Measurements from ENCODE around the gene WIPF2. TPM values are rescaled to one million over a fixed set of nuclear protein-coding genes. Genes with fewer than 3 reads are reported as not detected.

Gene WIPF2
- total and polyA plus RNA-seq, 4 donors: 10.6 to 34.5 (median 14.9) TPM

DNA sequence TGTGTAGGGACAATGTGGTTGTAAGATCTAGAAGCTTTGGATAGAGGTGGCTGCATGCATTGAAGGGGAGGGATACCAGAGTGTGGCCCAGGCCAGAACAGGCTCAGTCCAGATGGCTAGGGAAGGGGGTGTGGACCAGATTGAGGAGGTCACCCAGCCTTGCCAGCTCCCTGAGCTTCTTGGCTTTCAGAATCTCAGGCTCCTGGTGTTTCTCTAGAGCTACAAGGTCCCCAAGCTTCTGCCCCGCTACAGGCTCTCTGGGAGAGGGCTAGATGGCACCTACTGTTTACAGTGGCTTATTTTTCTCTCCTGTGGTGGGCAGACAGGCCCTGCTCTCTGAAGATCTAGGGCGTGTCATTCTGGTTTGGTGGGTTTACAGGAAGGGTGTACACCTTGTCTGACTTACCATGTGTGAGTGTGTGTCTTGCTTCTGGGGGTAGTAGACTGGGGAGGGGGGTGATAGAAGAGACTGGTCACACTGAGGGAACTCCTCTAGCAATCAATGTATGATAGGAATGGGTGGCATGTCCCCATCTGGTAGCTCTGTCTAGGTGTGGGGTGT is 90.9 kb downstream of the WIPF2 start:
- Histone ChIP-seq H3K9ac (ENCODE audit: insufficient read depth in 1 of 2, low read length in 2 of 2) (peak overlapping the region; percentile 20 to 75), H3K9me3 (ENCODE audit: control insufficient read depth in 4 of 4, insufficient read depth in 3 of 4, low read length in 3 of 4) (no peaks in the 10 kb centered on the region), H3K36me3 (ENCODE audit: control insufficient read depth in 4 of 4, insufficient read depth in 4 of 4, low read length in 4 of 4) (no peaks in the 10 kb centered on the region), H3K4me3 (no peak overlapping the region), H3K27me3 (ENCODE audit: control insufficient read depth in 3 of 3, insufficient read depth in 3 of 3, low read length in 2 of 3) (no peaks in the 10 kb centered on the region), H3K27ac (ENCODE audit: low read depth in 1 of 2, low read length in 1 of 2) (peak overlapping the region in 1 of 2 donors; percentile 77), H3K4me1 (ENCODE audit: control insufficient read depth in 5 of 5, insufficient read depth in 5 of 5, low read length in 5 of 5) (peaks cover 26 to 94% (median 69%) of the 10 kb centered on the region in 5 donors)
- ATAC-seq (ENCODE audit: insufficient read depth, low FRiP score): no peak
- DNase-seq: peak in 2 of 3 donors; percentile 13 to 62
- WGBS, 2 donors: 73 to 82% methylated on average over 2 of the region's 2 CpGs
- TF ChIP-seq, protein P1, sequence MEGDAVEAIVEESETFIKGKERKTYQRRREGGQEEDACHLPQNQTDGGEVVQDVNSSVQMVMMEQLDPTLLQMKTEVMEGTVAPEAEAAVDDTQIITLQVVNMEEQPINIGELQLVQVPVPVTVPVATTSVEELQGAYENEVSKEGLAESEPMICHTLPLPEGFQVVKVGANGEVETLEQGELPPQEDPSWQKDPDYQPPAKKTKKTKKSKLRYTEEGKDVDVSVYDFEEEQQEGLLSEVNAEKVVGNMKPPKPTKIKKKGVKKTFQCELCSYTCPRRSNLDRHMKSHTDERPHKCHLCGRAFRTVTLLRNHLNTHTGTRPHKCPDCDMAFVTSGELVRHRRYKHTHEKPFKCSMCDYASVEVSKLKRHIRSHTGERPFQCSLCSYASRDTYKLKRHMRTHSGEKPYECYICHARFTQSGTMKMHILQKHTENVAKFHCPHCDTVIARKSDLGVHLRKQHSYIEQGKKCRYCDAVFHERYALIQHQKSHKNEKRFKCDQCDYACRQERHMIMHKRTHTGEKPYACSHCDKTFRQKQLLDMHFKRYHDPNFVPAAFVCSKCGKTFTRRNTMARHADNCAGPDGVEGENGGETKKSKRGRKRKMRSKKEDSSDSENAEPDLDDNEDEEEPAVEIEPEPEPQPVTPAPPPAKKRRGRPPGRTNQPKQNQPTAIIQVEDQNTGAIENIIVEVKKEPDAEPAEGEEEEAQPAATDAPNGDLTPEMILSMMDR (IDR thresholded peaks at IDR 0.05; ENCODE audit: control extremely low read depth, extremely low read depth): no peak

DNA sequence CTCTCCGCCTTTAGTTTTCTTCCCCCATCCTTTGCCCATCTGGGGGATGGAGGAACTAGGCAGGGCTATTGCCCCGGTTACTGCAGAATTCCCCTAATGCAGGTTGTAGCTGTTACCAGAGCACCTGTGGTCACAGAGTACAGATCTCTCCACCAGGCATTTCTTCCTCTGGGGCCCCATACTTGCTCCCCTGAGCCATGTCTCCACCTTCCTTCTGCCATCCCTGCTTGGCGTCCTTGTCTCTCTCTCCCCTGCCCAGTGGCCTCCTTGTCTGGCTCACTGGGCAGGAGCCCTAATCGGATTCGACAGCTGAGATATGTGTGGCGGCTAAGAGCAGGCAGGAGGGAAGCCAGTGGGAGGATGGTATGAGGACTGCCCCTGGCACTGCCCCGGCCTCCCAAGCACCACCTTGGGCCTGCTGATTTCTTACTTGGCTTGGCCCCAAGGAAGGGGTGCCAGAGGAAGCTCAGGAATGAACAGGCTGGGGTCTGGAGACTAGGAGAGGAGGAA is 91.8 kb downstream of the WIPF2 start:
- Histone ChIP-seq H3K4me1 (ENCODE audit: control insufficient read depth in 5 of 5, insufficient read depth in 5 of 5, low read length in 5 of 5) (peaks cover 34 to 95% (median 70%) of the 10 kb centered on the region in 5 donors), H3K36me3 (ENCODE audit: control insufficient read depth in 4 of 4, insufficient read depth in 4 of 4, low read length in 4 of 4) (no peaks in the 10 kb centered on the region), H3K9ac (ENCODE audit: insufficient read depth in 1 of 2, low read length in 2 of 2) (peak overlapping the region in 1 of 2 donors; percentile 52), H3K4me3 (no peak overlapping the region), H3K27ac (ENCODE audit: low read depth in 1 of 2, low read length in 1 of 2) (peak overlapping the region; percentile 72 to 81), H3K9me3 (ENCODE audit: control insufficient read depth in 4 of 4, insufficient read depth in 3 of 4, low read length in 3 of 4) (no peaks in the 10 kb centered on the region), H3K27me3 (ENCODE audit: control insufficient read depth in 3 of 3, insufficient read depth in 3 of 3, low read length in 2 of 3) (no peaks in the 10 kb centered on the region)
- WGBS, 2 donors: 47 to 62% methylated on average over 7 of the region's 7 CpGs
- ATAC-seq (ENCODE audit: insufficient read depth, low FRiP score): no peak
- TF ChIP-seq, protein P1 (IDR thresholded peaks at IDR 0.05; ENCODE audit: control extremely low read depth, extremely low read depth): no peak
- no peak for DNase-seq

- WGBS, 2 donors: 0 to 15% methylated on average over 2 of the region's 2 CpGs
- no peaks in the 10 kb centered on the region for H3K36me3 ChIP-seq (ENCODE audit: control insufficient read depth in 4 of 4, insufficient read depth in 4 of 4, low read length in 4 of 4)
- TF ChIP-seq, protein P1 (IDR thresholded peaks at IDR 0.05; ENCODE audit: control extremely low read depth, extremely low read depth): no peak
- ATAC-seq (ENCODE audit: insufficient read depth, low FRiP score): no peak
- peaks cover 41 to 95% (median 73%) of the 10 kb centered on the region in 5 donors for H3K4me1 ChIP-seq (ENCODE audit: control insufficient read depth in 5 of 5, insufficient read depth in 5 of 5, low read length in 5 of 5)
- peak overlapping the region; percentile 72 to 81 for H3K27ac ChIP-seq (ENCODE audit: low read depth in 1 of 2, low read length in 1 of 2)
- no peaks in the 10 kb centered on the region for H3K9me3 ChIP-seq (ENCODE audit: control insufficient read depth in 4 of 4, insufficient read depth in 3 of 4, low read length in 3 of 4)
- DNase-seq: no peak
- no peaks in the 10 kb centered on the region for H3K27me3 ChIP-seq (ENCODE audit: control insufficient read depth in 3 of 3, insufficient read depth in 3 of 3, low read length in 2 of 3)
- H3K4me3 ChIP-seq: no peak overlapping the region
- H3K9ac ChIP-seq (ENCODE audit: insufficient read depth in 1 of 2, low read length in 2 of 2): peak overlapping the region in 1 of 2 donors; percentile 37
Measured at GRCh38 chr17:40311575-40311974, 92.5 kb downstream of the WIPF2 start.
